HG02870 (cell line): ENCODE results near the gene EIF2AK3.
"Not testable (repeated sequence)": the region's sequence is repeated elsewhere in the genome, so short reads cannot be mapped to it uniquely, and the experiment has no call there.

Experiments
- ATAC-seq: cut with Tn5 transposase; IDR thresholded peaks from one replicate; pipeline ENCODE4 v1.9.1; 2021; ENCODE audit warnings: mild to moderate bottlenecking, moderate library complexity; ENCODE audit not compliant: unreplicated experiment

EIF2AK3 gene

DNA sequence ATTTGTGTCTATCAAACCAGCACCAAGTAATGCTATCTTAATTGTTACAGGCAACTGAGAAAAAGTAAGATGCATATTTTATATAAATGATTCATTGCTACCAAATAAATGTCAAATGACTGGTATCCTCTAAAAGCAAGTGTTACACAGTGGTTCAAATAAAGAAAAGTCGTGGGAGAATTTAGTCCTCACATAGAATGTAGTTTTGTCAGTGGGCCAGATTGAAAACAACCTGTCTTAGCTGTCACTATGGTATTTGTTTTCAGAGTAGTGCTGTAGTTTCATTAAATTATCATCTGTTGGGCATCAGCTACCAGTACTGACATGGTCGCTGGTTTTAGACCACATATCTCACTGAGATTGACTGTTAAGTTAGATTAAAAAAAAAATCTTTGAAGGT lies 10.2 kb upstream of the EIF2AK3 start:
- ATAC-seq = no peak

DNA sequence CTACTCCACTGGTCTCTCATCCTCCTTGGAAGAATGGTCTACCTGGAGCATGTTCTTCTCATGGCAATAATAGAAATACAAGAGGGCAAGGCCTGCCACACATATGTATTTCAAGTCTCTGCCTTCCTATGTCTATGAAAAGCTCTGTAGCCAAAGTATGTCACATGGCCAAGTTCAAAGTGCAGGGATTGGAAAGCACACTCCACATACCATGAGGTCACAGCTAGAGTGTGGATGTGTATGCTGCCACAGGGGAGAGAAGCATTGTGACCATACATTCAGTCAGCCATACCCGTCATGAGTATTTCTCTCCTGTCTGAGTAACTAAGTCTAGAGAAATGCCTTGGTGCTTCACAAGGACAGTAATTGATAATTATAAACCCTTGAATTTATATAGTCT lies 8.8 kb upstream of the EIF2AK3 start:
- ATAC-seq = no peak

DNA sequence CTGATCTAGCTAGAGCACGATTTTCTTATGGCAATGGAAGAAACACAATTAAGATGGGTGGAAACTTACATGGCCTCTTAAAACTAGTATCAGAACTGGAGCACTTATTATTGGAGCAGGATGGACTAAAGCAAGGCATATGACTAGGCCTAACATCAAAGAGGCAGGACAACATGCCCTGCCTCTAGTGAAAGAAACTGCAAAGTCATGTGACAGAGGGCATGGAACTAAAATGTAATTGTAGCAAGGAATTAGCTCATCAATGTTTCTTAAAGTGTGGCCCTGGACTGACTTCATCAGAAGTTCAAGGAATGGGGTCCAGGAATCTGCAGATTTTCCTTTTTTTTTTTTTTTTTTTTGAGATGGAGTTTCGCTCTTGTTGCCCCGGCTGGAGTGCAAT lies 5.3 kb upstream of the EIF2AK3 start:
- ATAC-seq = no peak

DNA sequence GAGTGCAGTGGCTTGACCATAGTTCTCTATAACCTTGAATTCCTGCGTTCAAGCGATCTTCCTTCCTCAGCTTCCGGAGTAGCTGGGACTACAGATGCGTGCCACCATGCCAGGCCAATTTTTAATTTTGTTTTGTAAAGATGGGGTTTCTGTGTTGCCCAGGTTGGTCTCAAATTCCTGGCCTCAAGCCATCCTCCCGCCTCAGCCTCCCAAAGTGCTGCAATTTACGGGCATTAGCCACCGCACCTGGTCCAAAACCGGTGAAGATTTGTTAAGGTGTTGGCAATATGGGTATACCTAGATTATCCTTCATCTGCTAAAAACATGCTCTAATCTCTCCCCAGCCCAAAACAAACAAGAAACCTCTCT lies 1.3 kb upstream of the EIF2AK3 start:
- no peak for ATAC-seq

DNA sequence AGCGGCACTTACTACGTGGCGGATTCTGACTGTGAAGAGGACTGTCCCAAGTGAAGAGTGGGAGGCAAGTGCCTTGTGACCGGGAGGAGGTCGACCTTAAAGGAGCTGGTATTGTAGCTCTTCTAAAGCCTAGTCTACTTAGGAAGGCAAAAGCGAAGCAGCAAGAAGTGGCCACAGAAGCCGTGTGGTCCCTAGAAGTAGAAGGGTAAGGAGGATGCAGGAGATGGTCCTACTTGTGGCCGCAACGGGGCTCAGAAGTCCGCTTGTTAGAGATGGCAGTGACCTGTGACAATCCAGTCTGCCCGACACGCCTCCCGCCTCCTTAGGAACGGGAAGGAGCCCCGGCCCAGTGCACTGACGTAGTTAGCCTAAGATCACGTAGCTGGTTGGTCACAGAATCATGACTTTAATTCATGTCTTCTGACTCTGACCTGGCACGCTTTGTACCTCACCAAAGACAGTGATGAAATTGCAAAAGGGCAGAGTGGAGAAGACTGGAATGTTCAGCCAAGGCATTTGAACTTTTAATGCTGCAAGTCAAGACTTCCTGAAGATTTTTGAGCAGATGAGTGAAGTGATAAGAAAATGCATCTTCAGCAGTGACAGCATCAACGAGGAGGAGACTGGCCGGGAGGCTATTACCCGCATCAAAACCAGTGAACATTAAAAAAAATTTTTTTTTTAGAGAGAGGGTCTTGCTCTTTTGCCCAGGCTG lies 749 bp upstream of the EIF2AK3 start:
- peak; percentile 39 for ATAC-seq

DNA sequence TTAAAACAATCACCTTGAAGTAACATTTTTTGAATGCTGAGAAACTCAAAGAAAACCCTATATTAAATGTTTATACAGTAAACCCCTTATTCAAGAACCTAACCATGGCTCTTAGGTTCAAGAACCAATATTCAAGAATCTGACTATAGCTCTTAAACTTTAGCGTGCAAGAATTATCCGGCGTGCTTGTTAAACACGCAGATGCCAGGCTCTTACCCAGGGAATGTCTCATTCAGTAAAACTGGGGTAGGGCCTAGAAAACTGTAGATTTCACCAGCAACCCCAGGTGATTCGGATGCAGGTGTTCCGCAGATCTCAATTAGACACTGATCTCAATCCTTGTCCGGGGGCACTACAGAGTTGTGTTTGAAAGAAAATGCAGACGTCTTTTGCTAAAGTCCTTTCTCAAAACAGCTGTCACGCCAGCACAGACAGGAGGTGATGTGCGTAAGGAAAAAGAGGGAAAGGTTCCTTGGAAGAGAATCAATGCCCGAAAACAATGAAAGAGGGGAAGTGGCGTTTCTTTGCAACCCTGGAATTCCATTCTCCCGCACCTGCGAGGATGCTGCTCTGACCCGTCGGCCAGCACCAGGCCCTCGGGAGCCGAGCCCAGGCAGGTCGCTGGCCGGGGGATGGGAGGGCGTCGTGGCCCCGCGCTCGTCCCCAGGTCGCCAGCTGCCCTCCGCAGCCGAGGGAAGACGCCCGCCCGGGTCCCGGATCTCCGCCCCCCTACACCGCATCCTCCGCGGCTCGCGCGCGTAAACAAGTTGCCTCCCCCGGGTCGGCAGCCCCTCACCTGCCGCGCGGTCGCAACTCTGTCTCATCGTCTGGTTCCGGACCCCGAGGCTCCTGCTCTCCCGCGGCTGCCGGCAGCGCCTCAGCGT lies 851 bp downstream of the EIF2AK3 start:
- no peak for ATAC-seq

DNA sequence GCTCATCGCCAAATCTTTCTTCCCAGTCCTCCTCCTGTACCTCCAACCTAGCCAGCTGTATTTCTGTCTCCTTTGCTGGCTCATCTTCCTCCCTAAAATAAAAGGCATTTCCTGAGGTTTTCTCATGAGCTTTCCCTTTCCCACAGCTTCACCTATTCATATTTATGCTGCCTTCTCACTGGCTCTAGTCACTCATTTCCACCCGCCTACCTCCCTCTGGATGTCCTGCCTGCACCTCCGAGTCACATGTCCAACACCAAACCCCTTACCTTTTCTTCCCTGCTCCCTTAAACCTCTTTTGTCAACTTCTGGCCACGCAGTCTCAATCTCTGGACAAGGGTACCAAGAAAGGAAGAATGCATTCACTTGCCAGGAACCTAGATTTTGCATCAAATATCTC lies 2.8 kb downstream of the EIF2AK3 start:
- ATAC-seq = no peak

DNA sequence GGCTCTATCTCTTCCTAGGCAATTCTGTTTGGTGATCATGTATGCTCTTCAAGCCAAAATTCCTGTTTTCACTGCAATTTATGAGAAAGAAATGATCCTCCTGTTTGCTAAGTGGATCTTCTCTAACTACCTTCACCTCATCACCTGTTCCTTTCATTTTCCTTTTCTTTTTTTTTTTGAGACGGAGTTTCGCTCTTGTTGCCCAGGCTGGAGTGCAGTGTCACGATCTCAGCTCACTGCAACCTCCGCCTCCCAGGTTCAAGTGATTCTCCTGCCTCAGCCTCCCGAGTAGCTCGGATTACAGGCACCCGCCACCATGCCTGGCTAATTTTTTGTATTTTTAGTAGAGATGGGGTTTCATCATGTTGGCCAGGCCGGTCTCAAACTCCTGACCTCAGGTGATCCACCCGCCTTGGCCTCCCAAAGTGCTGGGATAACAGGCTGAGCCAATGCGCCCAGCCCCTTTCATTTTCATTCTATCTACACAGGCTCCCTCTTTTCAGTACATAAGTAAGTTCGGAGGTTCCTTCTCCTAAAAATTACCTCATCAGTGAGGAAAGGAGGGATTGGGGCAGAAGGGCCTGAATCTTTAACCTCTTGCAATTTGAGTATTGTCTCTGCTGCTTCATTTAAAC lies 3.3 kb downstream of the EIF2AK3 start:
- not testable (repeated sequence) for ATAC-seq

DNA sequence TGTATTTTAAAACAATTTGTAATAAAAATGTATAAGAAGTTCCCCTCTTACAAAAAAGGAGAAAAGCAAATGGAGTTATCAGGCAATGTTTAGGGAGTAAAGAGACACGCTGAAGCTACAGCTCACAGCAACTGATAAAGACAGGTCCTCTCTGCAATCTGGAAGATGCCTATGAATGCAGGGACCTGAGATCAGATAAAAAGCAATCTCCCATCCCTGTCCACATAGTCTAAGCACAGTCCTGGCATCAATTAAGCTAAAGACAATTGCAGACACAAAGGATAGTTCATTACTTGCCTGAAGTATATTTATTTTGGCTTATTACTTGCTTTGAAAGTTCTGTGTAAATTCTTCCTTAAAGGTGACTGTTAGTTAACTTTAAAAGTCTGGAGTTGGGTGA lies 5.0 kb downstream of the EIF2AK3 start:
- no peak for ATAC-seq

DNA sequence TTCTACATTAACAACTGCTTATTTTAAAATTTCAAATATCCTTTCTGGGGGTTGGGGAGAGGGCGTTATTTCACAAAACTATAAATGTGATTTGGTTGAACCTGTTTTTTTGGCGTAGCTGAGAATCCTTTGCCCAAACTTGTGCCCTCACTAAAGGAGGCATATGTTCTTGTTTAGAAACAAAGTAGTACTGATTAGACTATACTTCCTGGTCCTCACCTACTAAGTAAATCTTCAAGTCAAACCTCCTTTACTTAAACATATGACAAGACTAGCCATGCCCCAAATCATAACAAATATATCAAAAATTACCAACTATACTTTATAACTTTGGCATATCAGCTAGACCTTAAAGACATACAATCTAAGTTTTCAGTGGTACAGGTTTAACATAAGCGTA lies 5.8 kb downstream of the EIF2AK3 start:
- no peak for ATAC-seq

DNA sequence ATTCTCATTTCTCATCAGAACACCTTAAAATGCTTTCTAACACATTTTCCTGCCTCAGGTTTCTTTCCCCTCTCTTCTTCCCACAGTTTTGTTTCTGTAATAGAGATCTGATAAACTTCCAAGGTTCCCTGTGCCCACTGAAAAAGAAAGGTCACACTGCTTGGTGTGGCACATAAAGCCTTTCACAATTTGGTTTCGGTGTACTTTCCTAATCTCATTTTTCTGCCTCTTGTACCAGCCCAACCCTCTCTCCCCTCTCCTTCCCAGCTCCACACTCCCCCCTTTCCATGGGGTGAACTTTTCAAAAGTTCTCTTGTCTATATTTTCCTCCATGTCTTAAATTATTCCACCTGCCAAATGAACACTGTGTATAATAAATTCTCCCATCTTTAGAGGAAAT lies 7.2 kb downstream of the EIF2AK3 start:
- ATAC-seq = no peak

DNA sequence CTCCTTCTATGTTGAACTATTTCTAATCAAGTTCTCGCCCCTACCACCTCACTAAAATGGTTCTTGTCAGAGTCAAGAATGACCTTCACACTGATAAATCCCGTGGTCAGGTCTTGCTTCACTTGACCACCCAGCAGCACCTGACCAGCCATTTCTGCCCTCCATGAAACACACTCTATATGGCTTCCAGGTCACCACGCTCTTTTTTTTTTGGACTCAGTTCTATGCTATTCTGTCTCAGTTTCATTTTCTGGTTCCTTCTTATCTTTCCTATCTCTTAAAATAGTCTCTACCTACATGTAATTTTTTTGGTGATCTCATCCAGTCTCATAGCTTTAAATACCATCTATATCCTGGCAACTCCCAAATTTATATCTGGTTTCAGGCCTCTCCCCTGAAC lies 11.4 kb downstream of the EIF2AK3 start:
- ATAC-seq = peak; percentile 39

DNA sequence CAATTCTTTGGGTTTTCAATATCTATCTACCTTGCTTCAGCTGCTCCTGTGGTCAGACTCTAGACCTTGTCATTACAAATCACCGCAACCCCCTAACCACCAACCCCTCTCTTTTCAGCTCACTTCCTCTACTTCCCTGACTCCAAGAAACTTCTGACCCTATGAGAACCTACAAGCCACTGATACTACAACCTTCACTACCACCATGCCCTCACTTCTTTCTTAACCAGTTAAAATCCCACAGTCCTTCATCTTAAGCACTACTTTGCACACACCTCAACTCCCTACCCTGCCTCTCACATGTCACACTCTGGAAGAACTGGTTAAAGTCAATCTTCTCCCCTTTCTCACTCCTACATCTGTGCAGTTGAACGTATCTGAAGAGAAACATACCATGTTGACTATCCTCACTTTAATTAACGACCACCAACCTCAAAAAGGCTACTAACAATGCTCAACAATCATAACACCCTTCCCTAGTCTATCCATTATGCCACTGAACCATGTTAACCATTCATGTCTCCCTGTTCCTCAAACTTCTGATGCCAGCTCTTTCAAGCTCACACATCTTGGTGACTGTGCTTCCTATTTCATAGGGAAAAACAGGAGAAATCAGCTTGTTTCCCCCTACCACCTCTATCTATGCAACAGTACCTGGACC lies 12.6 kb downstream of the EIF2AK3 start:
- peak; percentile 87 for ATAC-seq

DNA sequence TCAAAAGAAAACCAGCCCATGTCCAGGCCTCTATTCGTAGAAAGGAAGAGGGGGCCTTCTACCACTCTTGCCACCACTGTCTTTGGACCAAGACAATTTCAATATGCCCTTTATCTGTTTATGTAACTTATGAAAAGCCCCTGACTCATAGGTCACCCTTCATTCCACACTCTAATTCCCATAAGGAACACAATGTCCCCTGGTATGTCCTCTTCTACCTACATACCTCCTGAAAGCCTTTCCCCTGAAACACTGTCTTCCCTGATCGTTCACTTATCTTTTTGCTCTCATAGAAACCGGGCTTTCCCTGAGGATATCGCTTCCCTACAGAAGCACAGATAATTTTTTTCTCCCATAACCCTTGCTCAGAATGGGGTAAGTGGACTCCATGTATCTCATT lies 13.3 kb downstream of the EIF2AK3 start:
- ATAC-seq = peak; percentile 1

DNA sequence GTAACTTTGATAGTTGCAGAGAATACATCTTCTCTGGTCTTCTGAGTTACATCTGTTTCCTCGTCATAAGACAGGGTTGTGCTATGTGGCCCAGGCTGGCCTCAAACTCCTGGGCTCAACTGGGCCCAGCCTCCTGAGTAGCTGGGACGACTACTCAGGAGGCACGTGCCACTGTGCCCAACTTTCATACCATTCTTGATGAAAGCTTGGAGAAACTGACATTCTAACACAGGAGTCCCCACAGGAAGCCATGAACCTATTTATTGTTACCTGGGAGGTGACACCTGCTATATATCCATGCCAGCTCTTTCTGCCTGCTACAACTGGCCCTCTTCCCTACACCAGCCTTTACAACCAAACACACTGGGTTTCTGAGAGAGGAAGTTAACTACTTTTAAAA lies 19.1 kb downstream of the EIF2AK3 start:
- no peak for ATAC-seq

DNA sequence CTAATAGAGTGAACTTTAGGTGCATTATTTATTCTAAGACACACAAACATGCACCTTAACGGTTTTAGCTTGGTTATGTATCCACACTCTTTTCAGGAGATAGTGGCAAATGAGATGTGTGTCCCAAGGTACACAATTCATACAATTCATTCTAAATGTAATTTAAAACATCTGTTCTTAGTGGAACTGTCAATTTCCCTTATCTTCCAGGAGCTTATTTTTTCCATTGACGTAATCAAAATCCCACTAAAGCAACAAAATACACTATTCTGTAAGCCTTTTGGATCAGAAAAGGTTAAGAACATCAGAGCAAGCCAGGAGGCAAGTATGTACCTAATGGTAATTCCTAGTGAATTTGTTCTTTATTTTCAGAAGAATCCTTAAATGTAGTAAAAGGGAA lies 19.8 kb downstream of the EIF2AK3 start:
- no peak for ATAC-seq

DNA sequence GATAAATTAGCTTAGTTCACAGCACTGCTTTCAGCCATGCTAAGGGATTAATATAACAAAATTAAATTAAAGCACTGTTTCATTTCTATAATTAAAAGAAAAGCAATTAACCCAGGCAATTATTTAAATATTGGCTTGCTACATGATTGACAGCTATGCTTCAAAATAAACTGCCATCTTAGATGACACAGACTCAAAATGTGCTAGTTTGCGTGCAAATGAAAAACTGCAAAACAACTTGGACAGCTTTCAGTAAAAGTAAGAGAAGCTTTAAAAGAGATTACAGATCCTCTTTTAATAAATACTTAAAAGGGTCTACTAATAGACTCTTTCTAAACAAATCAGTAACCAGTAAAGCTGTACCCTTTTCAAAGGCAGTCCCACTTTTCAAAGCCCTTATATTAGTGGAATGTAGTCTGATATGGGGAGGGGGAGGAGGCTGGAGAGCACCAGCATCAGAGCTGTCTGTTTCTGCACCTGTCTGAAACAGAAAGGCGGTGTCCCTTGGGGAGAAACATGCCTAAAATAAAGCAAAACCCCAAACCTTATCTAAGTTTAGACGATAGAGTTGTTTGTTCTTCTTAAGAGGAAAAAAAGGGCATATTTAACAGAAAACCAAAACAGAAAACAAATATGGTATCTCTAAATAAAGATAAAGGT lies 20.8 kb downstream of the EIF2AK3 start:
- peak; percentile 80 for ATAC-seq

DNA sequence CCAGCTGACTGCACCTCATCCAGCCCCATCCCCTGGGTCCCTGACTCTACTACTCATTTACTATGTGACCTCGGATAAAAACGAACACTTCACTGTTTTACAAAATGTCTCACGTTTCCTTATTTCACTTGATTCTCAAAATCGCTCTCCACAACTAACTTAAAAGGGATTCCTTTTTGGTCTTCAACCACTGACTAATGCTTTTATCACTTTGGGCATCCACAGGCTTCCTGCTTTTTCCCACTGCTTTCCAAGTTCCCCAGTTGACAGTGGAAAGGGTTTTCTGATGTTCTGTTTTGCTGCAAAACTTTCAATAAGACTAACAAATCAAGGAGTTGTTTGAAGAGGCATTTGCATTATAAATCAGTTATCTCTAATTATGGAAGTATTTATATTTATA lies 24.1 kb downstream of the EIF2AK3 start:
- ATAC-seq = no peak

DNA sequence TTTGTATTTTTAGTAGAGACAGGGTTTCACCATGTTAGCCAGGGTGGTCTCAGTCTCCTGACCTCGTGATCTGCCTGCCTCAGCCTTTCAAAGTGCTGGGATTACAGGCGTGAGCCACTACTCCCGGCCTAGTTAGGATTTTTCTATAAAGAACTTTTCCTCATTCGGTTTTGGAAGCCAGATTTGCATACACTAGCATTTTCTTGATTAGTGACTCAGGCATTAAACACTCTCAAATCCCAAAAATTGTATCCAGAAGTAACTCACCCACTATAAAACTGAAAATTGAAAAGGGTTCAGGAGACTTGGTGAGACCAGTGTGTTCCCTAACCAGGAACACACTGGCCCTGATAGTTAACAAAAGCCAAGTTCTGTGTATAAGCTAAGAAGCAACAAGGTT lies 25.2 kb downstream of the EIF2AK3 start:
- ATAC-seq = no peak

DNA sequence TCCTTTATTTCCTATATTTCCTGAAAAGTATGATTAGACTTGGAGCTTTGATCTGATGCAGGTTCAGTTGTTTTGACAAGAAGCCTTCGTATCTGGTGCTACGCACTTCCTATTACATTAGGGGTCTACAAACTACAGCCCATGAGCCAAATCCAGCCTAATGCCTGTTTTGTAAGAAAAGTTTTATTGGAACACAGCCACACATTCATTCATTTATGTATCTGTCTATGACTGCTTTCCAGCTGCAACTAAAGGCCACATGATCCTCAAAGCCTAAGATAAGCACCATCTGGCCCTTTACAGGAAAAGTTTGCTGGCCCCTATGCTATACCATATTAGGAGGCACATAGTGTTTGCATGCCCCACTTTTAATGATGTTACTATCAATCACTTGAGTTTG lies 26.0 kb downstream of the EIF2AK3 start:
- no peak for ATAC-seq

DNA sequence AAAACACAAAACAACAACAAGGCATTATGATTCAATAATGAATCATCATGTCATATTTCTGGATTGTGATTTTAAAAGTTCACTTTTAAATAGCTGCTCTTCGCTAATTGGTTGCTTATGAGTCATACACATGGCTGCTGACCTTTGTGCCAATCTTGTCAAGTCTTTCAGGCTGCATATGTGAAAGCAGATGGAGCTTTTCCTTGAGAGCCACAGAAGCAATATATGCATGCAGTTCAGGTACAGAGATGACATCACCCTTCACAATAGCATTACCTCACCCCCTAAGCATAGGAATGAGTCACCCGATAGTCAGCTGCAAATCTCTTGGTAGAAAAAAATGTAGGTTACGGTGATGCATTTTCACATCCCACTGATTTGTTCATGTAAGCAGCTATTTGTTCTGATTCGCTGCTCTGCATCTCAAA lies 27.2 kb downstream of the EIF2AK3 start:
- peak; percentile 99 for ATAC-seq
